ENCODE data around the gene RPTOR. TPM values are rescaled to one million over a fixed set of nuclear protein-coding genes. Genes with fewer than 3 reads are reported as not detected.

The RPTOR gene
- polyA plus RNA-seq, 1 of the 3 experiments (the other 2 are of a cell fraction) = 14.9 TPM

- ChIA-PET CTCF (interaction anchor here (0.9 kb wide), 1 partner anchor 25 kb away, joined by 3 read pairs; no protein-coding TSS in a partner anchor), POLR2A (no interaction called here)
- Histone ChIP-seq H3F3A (replicated peaks; ENCODE audit: insufficient read depth) (peaks cover 19% of the 10 kb centered on the region), H2AFZ (ENCODE audit: low read depth) (no peak overlapping the region), H3K9ac (no peak overlapping the region), H3K4me3 (ENCODE audit: low read depth in 2 of 2, low read length in 1 of 2) (no peak overlapping the region), H3K79me2 (ENCODE audit: insufficient read depth) (no peaks in the 10 kb centered on the region), H3K27me3 (ENCODE audit: insufficient read depth) (no peaks in the 10 kb centered on the region), H3K9me2 (no peaks in the 10 kb centered on the region), H3K9me3 (no peaks in the 10 kb centered on the region), H3K36me3 (replicated peaks in 1 of 2; ENCODE audit: control insufficient read depth in 1 of 2, insufficient read depth in 2 of 2, low read length in 1 of 2) (peaks cover 5% of the 10 kb centered on the region in 2 experiments), H3K4me2 (peak overlapping the region; percentile 64), H4K20me1 (ENCODE audit: insufficient read depth) (no peaks in the 10 kb centered on the region), H3K27ac (ENCODE audit: low read depth in 2 of 2, low read length in 1 of 2) (peak overlapping the region; percentile 78 to 84; a peak in 2 of 4 replicates), H3K4me1 (ENCODE audit: control insufficient read depth in 1 of 2, insufficient read depth in 2 of 2, low read depth in 1 of 2, low read length in 1 of 2) (peaks cover 15 to 19% of the 10 kb centered on the region in 2 experiments)
- TF ChIP-seq PBX3 (IDR thresholded peaks at IDR 0.05) (no peak), JUND (IDR thresholded peaks at IDR 0.05) (no peak), EP300 (IDR thresholded peaks at IDR 0.05; ENCODE audit: borderline replicate concordance in 1 of 2, low read depth in 1 of 2, low read length in 1 of 2) (no peak), TCF12 (IDR thresholded peaks at IDR 0.05) (no peak), MXI1 (IDR thresholded peaks at IDR 0.05; ENCODE audit: low read depth, low read length) (no peak), RAD21 (IDR thresholded peaks at IDR 0.05; ENCODE audit: low read length) (no peak), CHD2 (IDR thresholded peaks at IDR 0.05; ENCODE audit: low read length, partially characterized antibody) (no peak)
- no peak for DNase-seq
- WGBS (ENCODE audit: low lambda C conversion rate) = 77% methylated on average over 12 of the region's 12 CpGs
Observed at GRCh38 chr17:80760511-80760911, 215.9 kb downstream of the RPTOR start.

GRCh38 chr17:80761110-80761871, 216.7 kb downstream of the RPTOR start:
- Histone ChIP-seq H4K20me1 (ENCODE audit: insufficient read depth) (no peaks in the 10 kb centered on the region), H3K79me2 (ENCODE audit: insufficient read depth) (no peaks in the 10 kb centered on the region), H3K27ac (ENCODE audit: low read depth in 2 of 2, low read length in 1 of 2) (peak overlapping the region; percentile 78 to 84), H3F3A (replicated peaks; ENCODE audit: insufficient read depth) (peaks cover 19% of the 10 kb centered on the region), H2AFZ (ENCODE audit: low read depth) (peak overlapping the region; percentile 20; the same call in 1 of the 2 replicates), H3K9me2 (no peaks in the 10 kb centered on the region), H3K9me3 (no peaks in the 10 kb centered on the region), H3K36me3 (replicated peaks in 1 of 2; ENCODE audit: control insufficient read depth in 1 of 2, insufficient read depth in 2 of 2, low read length in 1 of 2) (peaks cover 0 to 4% of the 10 kb centered on the region in 2 experiments), H3K9ac (peak overlapping the region; percentile 23; the same call in 1 of the 2 replicates), H3K4me3 (ENCODE audit: low read depth in 2 of 2, low read length in 1 of 2) (peak overlapping the region; percentile 0 to 11; a peak in 2 of 4 replicates), H3K4me1 (ENCODE audit: control insufficient read depth in 1 of 2, insufficient read depth in 2 of 2, low read depth in 1 of 2, low read length in 1 of 2) (peaks cover 15 to 19% of the 10 kb centered on the region in 2 experiments), H3K4me2 (peak overlapping the region; percentile 64), H3K27me3 (ENCODE audit: insufficient read depth) (no peaks in the 10 kb centered on the region)
- ChIA-PET POLR2A (no interaction called here), CTCF (interaction anchor here (0.9 to 2.9 kb wide), 2 partner anchors 24 to 186 kb away, joined by 3 to 9 read pairs; no protein-coding TSS in a partner anchor)
- no peak for DNase-seq
- WGBS (ENCODE audit: low lambda C conversion rate) = 32% methylated on average over 17 of the region's 17 CpGs
- TF ChIP-seq TAF1 (IDR thresholded peaks at IDR 0.05; ENCODE audit: borderline replicate concordance, low read depth, low read length) (peak; percentile 5; the same call in 1 of the 2 replicates), TCF12 (IDR thresholded peaks at IDR 0.05) (peak; percentile 98), MEF2A (IDR thresholded peaks at IDR 0.05; ENCODE audit: borderline replicate concordance, low read depth) (peak; percentile 46; the same call in 1 of the 2 replicates), MAX (IDR thresholded peaks at IDR 0.05; ENCODE audit: low read depth) (peak; percentile 86), GATA2 (CRISPR knock-in tag; IDR thresholded peaks at IDR 0.05) (no peak), YY1 (IDR thresholded peaks at IDR 0.05; ENCODE audit: low read depth) (peak; percentile 40; the same call in 1 of the 2 replicates), NRF1 (IDR thresholded peaks at IDR 0.05; ENCODE audit: low read depth, low read length) (no peak), USF1 (IDR thresholded peaks at IDR 0.05; ENCODE audit: borderline replicate concordance, low read depth) (no peak), IRF3 (IDR thresholded peaks at IDR 0.05; ENCODE audit: low read depth, low read length) (no peak), RFX5 (IDR thresholded peaks at IDR 0.05; ENCODE audit: low read length) (no peak), SIN3A (IDR thresholded peaks at IDR 0.05; ENCODE audit: borderline replicate concordance, low read depth, low read length) (peak; percentile 80), USF2 (IDR thresholded peaks at IDR 0.05; ENCODE audit: borderline replicate concordance, low read depth, low read length) (no peak), FOXJ3 (CRISPR knock-in tag; IDR thresholded peaks at IDR 0.05) (no peak), RCOR1 (IDR thresholded peaks at IDR 0.05; ENCODE audit: low read length) (no peak), ELF1 (IDR thresholded peaks at IDR 0.05) (no peak), TEAD4 (IDR thresholded peaks at IDR 0.05; ENCODE audit: borderline replicate concordance, insufficient read depth) (peak; percentile 88), GABPA (IDR thresholded peaks at IDR 0.05; ENCODE audit: low read depth) (no peak; the same call in 1 of the 2 replicates), MXI1 (IDR thresholded peaks at IDR 0.05; ENCODE audit: low read depth, low read length) (peak; percentile 5; the same call in 1 of the 2 replicates), EZH2phosphoT487 (IDR thresholded peaks at IDR 0.05; ENCODE audit: borderline replicate concordance, low read depth) (no peak)
